Dendritic cell treated with granulocyte-macrophage colony-stimulating factor and Interleukin-4, amounts not matched to agents 40 ng/mL and 50 ng/mL, for 4 days (primary cell): ENCODE data around the gene PRCD.
"Not testable (repeated sequence)": the region's sequence is repeated elsewhere in the genome, so short reads cannot be mapped to it uniquely, and the experiment has no call there.

ENCODE experiments used
- H3K27ac Mint-ChIP-seq: one replicate; pipeline ENCODE4 v1.8.0; 2022; ENCODE audit warnings: mild to moderate bottlenecking, mixed read lengths
- H3K27me3 Mint-ChIP-seq: one replicate; pipeline ENCODE4 v1.8.0; 2022; ENCODE audit warnings: mild to moderate bottlenecking, mixed read lengths
- H3K36me3 Mint-ChIP-seq: one replicate; pipeline ENCODE4 v1.8.0; 2022; ENCODE audit warnings: low read depth, mixed read lengths
- H3K4me1 Mint-ChIP-seq: one replicate; pipeline ENCODE4 v1.8.0; 2022; ENCODE audit warnings: low read depth, mixed read lengths
- H3K4me3 Mint-ChIP-seq: one replicate; pipeline ENCODE4 v1.8.0; 2022; ENCODE audit warnings: mild to moderate bottlenecking, moderate library complexity, mixed read lengths
- H3K9me3 Mint-ChIP-seq: one replicate; pipeline ENCODE4 v1.8.0; 2022; ENCODE audit warnings: mixed read lengths
- intact Hi-C: fragments of 100-400 bp; cut with micrococcal nuclease; formaldehyde crosslinking; loops from one replicate; pipeline ENCODE4 v1.15.0; 2022

Gene PRCD

GRCh38 chr17:76499267-76499667 lies 40.6 kb upstream of the PRCD start:
- H3K27me3 Mint-ChIP-seq, result no peaks in the 10 kb centered on the region
- peaks cover 90% of the 10 kb centered on the region for H3K4me1 Mint-ChIP-seq
- H3K36me3 Mint-ChIP-seq, result peaks cover 32% of the 10 kb centered on the region
- H3K4me3 Mint-ChIP-seq, result no peak overlapping the region
- H3K9me3 Mint-ChIP-seq, result no peaks in the 10 kb centered on the region
- intact Hi-C loops, result loop anchor here (10.0 kb wide), 1 partner anchor 114 kb away; the partner anchor contains the start of gene SPHK1
- H3K27ac Mint-ChIP-seq, result peak overlapping the region; percentile 79

- intact Hi-C loops, result no loop called here
- Mint-ChIP-seq H3K27ac (peak overlapping the region; percentile 88), H3K36me3 (peaks cover 32% of the 10 kb centered on the region), H3K4me3 (peak overlapping the region; percentile 87), H3K9me3 (no peaks in the 10 kb centered on the region), H3K27me3 (no peaks in the 10 kb centered on the region), H3K4me1 (peaks cover 83% of the 10 kb centered on the region)
These were observed 39.6 kb upstream of the PRCD start for GRCh38 chr17:76500074-76500746.

- Mint-ChIP-seq H3K4me1 (peaks cover 78% of the 10 kb centered on the region), H3K4me3 (peak overlapping the region; percentile 87), H3K36me3 (peaks cover 32% of the 10 kb centered on the region), H3K9me3 (no peaks in the 10 kb centered on the region), H3K27ac (peak overlapping the region; percentile 88), H3K27me3 (no peaks in the 10 kb centered on the region)
- intact Hi-C loops, result loop anchor here (1.0 kb wide), 1 partner anchor 8 kb away; no protein-coding TSS in a partner anchor
These were observed 39.2 kb upstream of the PRCD start for GRCh38 chr17:76500747-76501017.

- Mint-ChIP-seq H3K36me3 (peaks cover 30% of the 10 kb centered on the region), H3K4me1 (peaks cover 77% of the 10 kb centered on the region), H3K27me3 (no peaks in the 10 kb centered on the region), H3K27ac (peak within 1 kb of the TSS; percentile 88), H3K9me3 (no peaks in the 10 kb centered on the region), H3K4me3 (peak within 1 kb of the TSS; percentile 87)
- intact Hi-C loops, result loop anchor here (1.0 kb wide), 1 partner anchor 9 kb away; no protein-coding TSS in a partner anchor
These were observed 38.6 kb upstream of the PRCD start, which contains the start of gene RHBDF2 for GRCh38 chr17:76501018-76501826. Gene RHBDF2 (minus strand): TSS chr17:76501423. CDS start chr17:76481524, 19,899 bp downstream.

DNA sequence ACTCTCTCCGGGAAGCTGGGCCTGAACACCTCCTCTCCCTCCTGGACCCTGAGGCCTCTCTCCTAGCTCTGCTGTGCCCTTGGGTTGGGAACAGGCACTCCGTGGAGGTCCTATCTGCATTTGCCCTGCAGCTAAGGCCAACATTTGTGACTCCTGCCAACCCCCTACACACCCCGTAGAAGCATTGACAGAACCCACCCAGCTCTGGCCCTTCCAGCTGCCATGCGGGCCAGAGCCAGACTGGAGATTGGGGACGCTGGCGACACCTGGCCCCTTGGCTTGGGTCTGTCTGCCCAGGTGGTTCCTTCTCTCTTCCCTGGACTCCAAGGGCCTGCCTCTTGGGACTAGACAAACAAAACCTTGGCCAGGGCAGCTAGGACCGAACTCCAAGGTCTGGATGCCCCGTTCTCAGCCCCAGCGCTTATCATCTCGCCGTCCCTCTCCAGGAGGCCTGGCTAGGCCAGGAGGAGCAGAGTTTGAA lies 38.0 kb upstream of the PRCD start:
- intact Hi-C loops, result loop anchor here (1.0 kb wide), 1 partner anchor 10 kb away; no protein-coding TSS in a partner anchor
- peaks cover 76% of the 10 kb centered on the region for H3K4me1 Mint-ChIP-seq
- H3K36me3 Mint-ChIP-seq, result peaks cover 23% of the 10 kb centered on the region
- no peaks in the 10 kb centered on the region for H3K9me3 Mint-ChIP-seq
- H3K4me3 Mint-ChIP-seq, result peak overlapping the region; percentile 87
- H3K27ac Mint-ChIP-seq, result peak overlapping the region; percentile 88
- H3K27me3 Mint-ChIP-seq, result peaks cover 1% of the 10 kb centered on the region

DNA sequence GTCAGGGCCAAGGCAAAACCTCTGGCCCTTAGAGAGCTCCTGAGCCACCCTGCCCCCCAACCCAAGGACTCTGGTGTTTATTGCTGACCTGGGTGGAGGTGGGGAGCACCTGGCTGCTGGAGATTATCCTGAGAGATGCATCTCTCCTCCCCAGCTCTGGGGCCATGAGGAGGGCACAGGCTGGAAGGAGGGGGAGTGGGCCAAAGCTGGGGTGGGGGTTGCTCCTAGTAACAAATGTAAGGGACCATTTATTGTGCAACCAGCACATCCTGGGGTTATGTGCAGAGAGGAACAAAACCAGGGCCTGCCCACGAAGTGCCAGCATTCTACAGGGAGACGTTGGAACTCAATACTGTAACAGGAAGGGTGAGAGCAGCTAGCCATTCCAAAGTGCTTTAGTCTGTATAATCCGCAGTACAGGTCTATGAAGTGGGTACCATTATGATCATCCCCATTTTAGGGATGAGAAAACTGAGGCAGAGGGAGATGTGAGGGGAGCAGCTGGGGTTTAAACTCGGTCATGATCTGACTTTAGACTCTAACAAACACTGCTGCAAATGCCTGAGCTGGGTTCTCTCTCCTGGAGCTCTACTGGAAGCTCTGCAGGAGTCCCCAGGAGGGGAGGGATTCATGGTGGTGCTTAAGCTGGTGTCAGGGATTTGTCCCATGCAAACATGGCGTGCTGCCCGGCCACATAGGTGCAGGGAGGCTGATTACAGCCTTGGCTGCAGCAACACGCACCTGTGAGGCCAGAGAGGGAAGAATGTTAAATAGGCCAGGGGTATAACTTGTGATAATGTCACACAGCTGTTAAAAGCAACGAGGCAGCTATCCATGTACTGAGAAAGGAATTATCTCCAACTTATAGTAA lies 37.3 kb upstream of the PRCD start:
- Mint-ChIP-seq H3K4me1 (peaks cover 71% of the 10 kb centered on the region), H3K9me3 (no peaks in the 10 kb centered on the region), H3K36me3 (peaks cover 16% of the 10 kb centered on the region), H3K27ac (peak overlapping the region; percentile 88), H3K4me3 (no peak overlapping the region), H3K27me3 (peaks cover 6% of the 10 kb centered on the region)
- intact Hi-C loops, result no loop called here

DNA sequence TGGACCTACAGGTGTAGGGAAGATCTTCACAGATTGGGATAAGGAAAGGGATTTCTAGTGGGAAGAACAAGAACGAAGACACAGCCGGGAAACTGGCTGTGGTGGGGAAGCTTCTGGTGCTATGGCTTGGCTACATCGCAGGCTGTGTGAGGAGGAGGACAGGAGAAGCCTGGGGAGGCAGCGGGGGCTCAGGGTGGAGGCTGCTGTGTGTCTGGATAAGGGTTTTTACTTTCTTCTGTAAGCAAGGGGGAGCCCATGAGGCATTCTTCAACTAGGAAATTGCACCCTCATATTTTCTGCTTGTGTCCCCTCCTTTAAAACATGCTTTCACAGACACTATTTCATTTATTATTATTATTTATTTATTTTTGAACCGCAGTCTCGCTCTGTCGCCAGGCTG lies 35.7 kb upstream of the PRCD start:
- H3K36me3 Mint-ChIP-seq, result peaks cover 7% of the 10 kb centered on the region
- H3K9me3 Mint-ChIP-seq, result no peaks in the 10 kb centered on the region
- H3K27ac Mint-ChIP-seq, result peak overlapping the region; percentile 35
- H3K4me3 Mint-ChIP-seq, result no peak overlapping the region
- intact Hi-C loops, result no loop called here
- peaks cover 18% of the 10 kb centered on the region for H3K27me3 Mint-ChIP-seq
- peaks cover 56% of the 10 kb centered on the region for H3K4me1 Mint-ChIP-seq

DNA sequence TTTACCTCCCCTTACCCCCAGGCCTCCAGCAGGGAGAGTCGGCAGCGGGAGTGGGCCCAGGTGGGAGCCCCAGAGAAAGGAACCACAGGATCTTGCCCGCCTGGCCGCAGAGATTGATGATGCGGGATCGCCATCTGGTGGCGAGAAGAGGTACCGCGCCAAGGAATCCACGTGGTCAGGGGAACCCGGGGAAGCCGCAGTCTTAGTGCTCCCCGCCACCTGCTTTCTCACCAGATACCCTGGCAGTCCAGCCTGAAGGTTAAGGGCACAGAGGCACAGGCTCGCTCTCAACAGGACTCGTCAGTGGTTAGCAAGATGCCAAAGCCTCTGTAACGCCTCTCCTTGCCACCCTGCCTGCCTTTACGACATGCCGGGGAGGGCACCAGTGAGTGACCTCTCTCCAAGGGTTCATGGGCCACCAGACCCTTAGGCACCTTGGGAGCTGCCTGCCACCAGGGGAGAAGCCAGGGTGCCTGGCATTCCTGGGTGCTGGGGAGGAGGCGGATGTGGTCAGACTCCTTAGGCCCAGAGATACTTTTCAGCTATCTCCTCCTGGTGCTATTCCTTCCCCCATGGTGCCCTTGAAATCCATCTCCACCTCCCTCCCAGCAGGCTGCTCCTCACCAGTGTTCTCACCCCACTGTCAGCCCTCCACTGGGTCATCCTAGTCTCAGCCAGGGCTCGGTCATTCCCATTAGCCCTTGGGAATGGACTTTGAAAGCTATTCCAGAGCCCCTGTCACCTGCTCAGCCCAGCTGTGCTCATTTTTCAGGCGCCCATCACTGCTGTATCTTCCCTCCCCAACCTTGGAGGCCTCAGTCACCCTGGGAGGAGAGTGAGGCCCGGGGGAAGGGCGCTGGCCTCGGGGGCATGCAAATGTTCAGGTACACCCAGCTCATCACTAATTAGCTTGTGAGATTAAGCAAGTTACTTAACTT lies 33.2 kb upstream of the PRCD start:
- H3K27ac Mint-ChIP-seq, result no peak overlapping the region
- no peaks in the 10 kb centered on the region for H3K9me3 Mint-ChIP-seq
- no peaks in the 10 kb centered on the region for H3K36me3 Mint-ChIP-seq
- intact Hi-C loops, result loop anchor here (1.0 kb wide), 1 partner anchor 40 kb away; no protein-coding TSS in a partner anchor
- H3K27me3 Mint-ChIP-seq, result peaks cover 18% of the 10 kb centered on the region
- H3K4me3 Mint-ChIP-seq, result no peak overlapping the region
- peaks cover 52% of the 10 kb centered on the region for H3K4me1 Mint-ChIP-seq

- H3K27ac Mint-ChIP-seq, H3K9me3 Mint-ChIP-seq, H3K4me3 Mint-ChIP-seq, H3K36me3 Mint-ChIP-seq, intact Hi-C loops: not testable (repeated sequence)
- peaks cover 56% of the 10 kb centered on the region for H3K4me1 Mint-ChIP-seq
- H3K27me3 Mint-ChIP-seq, result peaks cover 18% of the 10 kb centered on the region
These were observed 31.3 kb upstream of the PRCD start for GRCh38 chr17:76508472-76509063.

GRCh38 chr17:76510831-76511244 lies 29.0 kb upstream of the PRCD start:
- intact Hi-C loops, result no loop called here
- no peak overlapping the region for H3K4me3 Mint-ChIP-seq
- peaks cover 60% of the 10 kb centered on the region for H3K4me1 Mint-ChIP-seq
- H3K27me3 Mint-ChIP-seq, result peaks cover 18% of the 10 kb centered on the region
- no peaks in the 10 kb centered on the region for H3K9me3 Mint-ChIP-seq
- no peaks in the 10 kb centered on the region for H3K36me3 Mint-ChIP-seq
- H3K27ac Mint-ChIP-seq, result no peak overlapping the region

GRCh38 chr17:76511668-76512365 lies 28.0 kb upstream of the PRCD start:
- Mint-ChIP-seq H3K4me3 (no peak overlapping the region), H3K27ac (no peak overlapping the region)

More at GRCh38 chr17:76511668-76512365, 28.0 kb upstream of the PRCD start:
- Mint-ChIP-seq H3K27me3 (peaks cover 17% of the 10 kb centered on the region), H3K4me1 (peaks cover 55% of the 10 kb centered on the region), H3K36me3 (no peaks in the 10 kb centered on the region), H3K9me3 (no peaks in the 10 kb centered on the region)
- intact Hi-C loops, result no loop called here
